HEK293 (cell line): ENCODE data around the gene ARHGAP45.

Experiments
- ATF2 ChIP-seq: fragments of 450-650 bp; formaldehyde crosslinking; IDR thresholded peaks from 2 replicates; pipeline ENCODE4 v1.5.1; 2016; ENCODE audit warnings: missing biosample characterization, missing genetic modification characterization, low read depth
- FEZF1 ChIP-seq: fragments of 450-650 bp; formaldehyde crosslinking; IDR thresholded peaks from 2 replicates; pipeline ENCODE4 v1.5.1; 2016; ENCODE audit warnings: missing biosample characterization, missing genetic modification characterization
- GLI4 ChIP-seq: fragments of 450-650 bp; formaldehyde crosslinking; IDR thresholded peaks from 2 replicates; pipeline ENCODE4 v1.5.1; 2016; ENCODE audit warnings: missing biosample characterization, missing genetic modification characterization
- HOXD13 ChIP-seq: sonication (generic); formaldehyde crosslinking; IDR thresholded peaks from 2 replicates; pipeline ENCODE4 v1.8.0; 2022; ENCODE audit warnings: missing genetic modification reagents, borderline replicate concordance
- KLF8 ChIP-seq: fragments of 450-650 bp; formaldehyde crosslinking; IDR thresholded peaks from 2 replicates; pipeline ENCODE4 v1.5.1; 2016; ENCODE audit warnings: missing biosample characterization, missing genetic modification characterization
- KLF9 ChIP-seq: fragments of 450-650 bp; formaldehyde crosslinking; IDR thresholded peaks from 2 replicates; pipeline ENCODE4 v1.5.1; 2016; ENCODE audit warnings: missing biosample characterization, missing genetic modification characterization, low read depth
- WT1 ChIP-seq: fragments of 450-650 bp; formaldehyde crosslinking; IDR thresholded peaks from 2 replicates; pipeline ENCODE4 v1.5.1; 2016; ENCODE audit warnings: missing biosample characterization, missing genetic modification characterization
- ZEB2 ChIP-seq: fragments of 450-650 bp; formaldehyde crosslinking; IDR thresholded peaks from 2 replicates; pipeline ENCODE4 v1.5.1; 2016; ENCODE audit warnings: missing biosample characterization, missing genetic modification characterization
- ZNF121 ChIP-seq: fragments of 450-650 bp; formaldehyde crosslinking; IDR thresholded peaks from 2 replicates; pipeline ENCODE4 v1.5.1; 2016; ENCODE audit warnings: missing biosample characterization, missing genetic modification characterization
- ZNF133 ChIP-seq: fragments of 450-650 bp; formaldehyde crosslinking; IDR thresholded peaks from 2 replicates; pipeline ENCODE4 v1.5.1; 2016; ENCODE audit warnings: missing biosample characterization, missing genetic modification characterization
- ZNF19 ChIP-seq: fragments of 450-650 bp; formaldehyde crosslinking; IDR thresholded peaks from 2 replicates; pipeline ENCODE4; 2016; ENCODE audit warnings: missing biosample characterization, missing genetic modification characterization, low read depth
- ZNF214 ChIP-seq: fragments of 450-650 bp; formaldehyde crosslinking; IDR thresholded peaks from 2 replicates; pipeline ENCODE4 v1.5.1; 2017; ENCODE audit warnings: missing biosample characterization, mild to moderate bottlenecking, missing genetic modification characterization, borderline replicate concordance
- ZNF302 ChIP-seq: fragments of 450-650 bp; formaldehyde crosslinking; IDR thresholded peaks from 2 replicates; pipeline ENCODE4 v1.5.1; 2016; ENCODE audit warnings: missing biosample characterization, missing genetic modification characterization, low read depth
- ZNF404 ChIP-seq: fragments of 450-650 bp; formaldehyde crosslinking; IDR thresholded peaks from 2 replicates; pipeline ENCODE4 v1.5.1; 2017; ENCODE audit warnings: missing biosample characterization, missing genetic modification characterization
- ZNF510 ChIP-seq: fragments of 450-650 bp; formaldehyde crosslinking; IDR thresholded peaks from 2 replicates; pipeline ENCODE4 v1.5.1; 2018; ENCODE audit warnings: mild to moderate bottlenecking, missing genetic modification characterization, missing biosample characterization; ENCODE audit not compliant: insufficient replicate concordance
- ZNF544 ChIP-seq: fragments of 450-650 bp; formaldehyde crosslinking; IDR thresholded peaks from 2 replicates; pipeline ENCODE4 v1.5.0; 2017; ENCODE audit warnings: missing biosample characterization, missing genetic modification characterization
- ZNF549 ChIP-seq: fragments of 450-650 bp; IDR thresholded peaks from 2 replicates; pipeline ENCODE4 v1.5.1; 2018; ENCODE audit warnings: missing biosample characterization, missing genetic modification characterization, mild to moderate bottlenecking, inconsistent platforms, moderate library complexity
- ZNF555 ChIP-seq: fragments of 450-650 bp; formaldehyde crosslinking; conservative IDR thresholded peaks from 2 replicates; pipeline ENCODE4 v1.5.1; 2017; ENCODE audit warnings: missing biosample characterization, mild to moderate bottlenecking, missing genetic modification characterization, inconsistent platforms
- ZNF561 ChIP-seq: fragments of 450-650 bp; IDR thresholded peaks from 2 replicates; pipeline ENCODE4 v1.5.1; 2018; ENCODE audit warnings: missing biosample characterization, missing genetic modification characterization, borderline replicate concordance
- ZNF571 ChIP-seq: fragments of 450-650 bp; formaldehyde crosslinking; IDR thresholded peaks from 2 replicates; pipeline ENCODE4 v1.5.0; 2017; ENCODE audit warnings: missing biosample characterization, missing genetic modification characterization
- ZNF585B ChIP-seq: fragments of 450-650 bp; formaldehyde crosslinking; IDR thresholded peaks from 2 replicates; pipeline ENCODE4 v1.5.1; 2016; ENCODE audit warnings: missing biosample characterization, missing genetic modification characterization
- ZNF623 ChIP-seq: fragments of 450-650 bp; formaldehyde crosslinking; IDR thresholded peaks from 2 replicates; pipeline ENCODE4 v1.5.1; 2016; ENCODE audit warnings: missing biosample characterization, missing genetic modification characterization
- ZNF670 ChIP-seq: fragments of 450-650 bp; formaldehyde crosslinking; IDR thresholded peaks from 2 replicates; pipeline ENCODE4 v1.5.1; 2016; ENCODE audit warnings: missing biosample characterization, missing genetic modification characterization, low read depth
- ZNF76 ChIP-seq: fragments of 450-650 bp; formaldehyde crosslinking; IDR thresholded peaks from 2 replicates; pipeline ENCODE4; 2016; ENCODE audit warnings: low read depth, missing biosample characterization, missing genetic modification characterization, borderline replicate concordance
- ZNF791 ChIP-seq: fragments of 450-650 bp; formaldehyde crosslinking; IDR thresholded peaks from 2 replicates; pipeline ENCODE4 v1.5.1; 2016; ENCODE audit warnings: missing biosample characterization, missing genetic modification characterization
- TF ChIP-seq, protein P1 (sequence below): fragments of 450-650 bp; formaldehyde crosslinking; IDR thresholded peaks from 2 replicates; pipeline ENCODE4 v1.5.1; 2016; ENCODE audit warnings: missing biosample characterization, missing genetic modification characterization
- TF ChIP-seq, protein P2 (sequence below): fragments of 450-650 bp; formaldehyde crosslinking; conservative IDR thresholded peaks from 2 replicates; pipeline ENCODE4 v1.5.1; 2016; ENCODE audit warnings: low read depth, missing biosample characterization, missing genetic modification characterization
- TF ChIP-seq, protein P3 (sequence below): fragments of 450-650 bp; formaldehyde crosslinking; IDR thresholded peaks from 2 replicates; pipeline ENCODE4 v1.5.1; 2016; ENCODE audit warnings: missing biosample characterization, missing genetic modification characterization
- TF ChIP-seq, protein P4 (sequence below): fragments of 450-650 bp; formaldehyde crosslinking; IDR thresholded peaks from 2 replicates; pipeline ENCODE4 v1.5.1; 2017; ENCODE audit warnings: missing biosample characterization, mild to moderate bottlenecking, missing genetic modification characterization, moderate library complexity
- TF ChIP-seq, protein P5 (sequence below): fragments of 450-650 bp; formaldehyde crosslinking; IDR thresholded peaks from 2 replicates; pipeline ENCODE4 v1.5.1; 2017; ENCODE audit warnings: missing biosample characterization, missing genetic modification characterization

Gene ARHGAP45

DNA sequence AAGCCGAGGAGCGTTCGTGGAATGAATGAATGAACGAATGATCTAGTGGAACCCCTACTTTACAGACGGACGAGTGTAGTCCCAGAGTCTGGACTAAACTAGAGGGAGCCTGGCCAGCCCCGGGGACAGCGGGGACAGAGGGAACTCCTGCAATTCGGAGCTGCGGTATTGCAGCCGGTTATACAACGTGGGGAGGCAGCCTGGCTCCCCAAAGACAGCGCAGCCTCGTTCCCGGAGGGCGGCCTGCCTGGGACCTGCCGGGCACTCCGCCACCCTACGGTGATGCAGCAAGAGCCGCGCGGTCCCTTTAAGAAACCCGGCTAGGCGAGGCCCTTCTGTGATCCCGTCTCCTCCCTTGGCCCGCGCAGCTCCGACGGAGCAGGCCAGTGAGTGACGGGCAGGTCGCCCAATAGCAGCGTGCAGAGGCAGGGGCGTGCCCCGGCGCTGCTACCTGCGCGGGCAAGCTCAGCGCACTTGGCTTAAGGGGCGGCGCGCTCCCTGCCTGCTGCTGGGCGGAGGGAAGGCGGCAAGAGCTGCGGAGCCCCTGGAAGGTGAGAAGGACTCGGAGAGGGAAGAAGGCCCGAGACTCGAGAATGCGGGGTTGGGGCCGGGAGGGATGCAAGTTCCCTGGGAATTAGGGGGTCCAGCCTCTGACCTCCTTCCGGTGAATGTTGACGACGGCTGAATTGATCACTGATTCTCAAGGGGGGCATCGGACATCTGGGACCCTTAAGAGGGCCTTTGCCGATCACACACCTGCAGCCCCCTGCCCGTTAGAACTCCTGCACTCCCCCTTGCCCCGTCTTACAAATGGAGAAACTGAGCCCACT lies 27.1 kb upstream of the ARHGAP45 start, which contains the start of gene ABCA7 (continued):
- TF ChIP-seq ATF2 (tag by site-specific recombination): no peak
- 0 out of 2 replicates have a peak, but pooled peaks have one; percentile 48 for TF ChIP-seq ZNF561 (tag by site-specific recombination)
- TF ChIP-seq ZNF214 (tag by site-specific recombination): no peak
- TF ChIP-seq, protein P1, sequence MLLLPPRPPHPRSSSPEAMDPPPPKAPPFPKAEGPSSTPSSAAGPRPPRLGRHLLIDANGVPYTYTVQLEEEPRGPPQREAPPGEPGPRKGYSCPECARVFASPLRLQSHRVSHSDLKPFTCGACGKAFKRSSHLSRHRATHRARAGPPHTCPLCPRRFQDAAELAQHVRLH: no peak
- TF ChIP-seq, protein P2, sequence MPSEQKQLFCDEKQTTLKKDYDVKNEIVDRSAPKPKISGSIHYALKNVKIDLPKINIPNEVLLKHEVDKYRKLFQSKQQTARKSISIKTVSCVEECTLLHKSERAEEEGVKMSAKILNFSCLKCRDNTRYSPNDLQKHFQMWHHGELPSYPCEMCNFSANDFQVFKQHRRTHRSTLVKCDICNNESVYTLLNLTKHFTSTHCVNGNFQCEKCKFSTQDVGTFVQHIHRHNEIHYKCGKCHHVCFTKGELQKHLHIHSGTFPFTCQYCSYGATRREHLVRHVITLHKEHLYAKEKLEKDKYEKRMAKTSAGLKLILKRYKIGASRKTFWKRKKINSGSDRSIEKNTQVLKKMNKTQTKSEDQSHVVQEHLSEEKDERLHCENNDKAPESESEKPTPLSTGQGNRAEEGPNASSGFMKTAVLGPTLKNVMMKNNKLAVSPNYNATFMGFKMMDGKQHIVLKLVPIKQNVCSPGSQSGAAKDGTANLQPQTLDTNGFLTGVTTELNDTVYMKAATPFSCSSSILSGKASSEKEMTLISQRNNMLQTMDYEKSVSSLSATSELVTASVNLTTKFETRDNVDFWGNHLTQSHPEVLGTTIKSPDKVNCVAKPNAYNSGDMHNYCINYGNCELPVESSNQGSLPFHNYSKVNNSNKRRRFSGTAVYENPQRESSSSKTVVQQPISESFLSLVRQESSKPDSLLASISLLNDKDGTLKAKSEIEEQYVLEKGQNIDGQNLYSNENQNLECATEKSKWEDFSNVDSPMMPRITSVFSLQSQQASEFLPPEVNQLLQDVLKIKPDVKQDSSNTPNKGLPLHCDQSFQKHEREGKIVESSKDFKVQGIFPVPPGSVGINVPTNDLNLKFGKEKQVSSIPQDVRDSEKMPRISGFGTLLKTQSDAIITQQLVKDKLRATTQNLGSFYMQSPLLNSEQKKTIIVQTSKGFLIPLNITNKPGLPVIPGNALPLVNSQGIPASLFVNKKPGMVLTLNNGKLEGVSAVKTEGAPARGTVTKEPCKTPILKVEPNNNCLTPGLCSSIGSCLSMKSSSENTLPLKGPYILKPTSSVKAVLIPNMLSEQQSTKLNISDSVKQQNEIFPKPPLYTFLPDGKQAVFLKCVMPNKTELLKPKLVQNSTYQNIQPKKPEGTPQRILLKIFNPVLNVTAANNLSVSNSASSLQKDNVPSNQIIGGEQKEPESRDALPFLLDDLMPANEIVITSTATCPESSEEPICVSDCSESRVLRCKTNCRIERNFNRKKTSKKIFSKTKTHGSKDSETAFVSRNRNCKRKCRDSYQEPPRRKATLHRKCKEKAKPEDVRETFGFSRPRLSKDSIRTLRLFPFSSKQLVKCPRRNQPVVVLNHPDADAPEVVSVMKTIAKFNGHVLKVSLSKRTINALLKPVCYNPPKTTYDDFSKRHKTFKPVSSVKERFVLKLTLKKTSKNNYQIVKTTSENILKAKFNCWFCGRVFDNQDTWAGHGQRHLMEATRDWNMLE: no peak; the same call in 1 of the 2 replicates
- TF ChIP-seq ZNF670 (tag by site-specific recombination): no peak
- peak; percentile 98 for TF ChIP-seq KLF8 (tag by site-specific recombination)
- peak; percentile 98 for TF ChIP-seq KLF9 (tag by site-specific recombination)
- no peak for TF ChIP-seq ZNF791 (tag by site-specific recombination)
- TF ChIP-seq, protein P3, sequence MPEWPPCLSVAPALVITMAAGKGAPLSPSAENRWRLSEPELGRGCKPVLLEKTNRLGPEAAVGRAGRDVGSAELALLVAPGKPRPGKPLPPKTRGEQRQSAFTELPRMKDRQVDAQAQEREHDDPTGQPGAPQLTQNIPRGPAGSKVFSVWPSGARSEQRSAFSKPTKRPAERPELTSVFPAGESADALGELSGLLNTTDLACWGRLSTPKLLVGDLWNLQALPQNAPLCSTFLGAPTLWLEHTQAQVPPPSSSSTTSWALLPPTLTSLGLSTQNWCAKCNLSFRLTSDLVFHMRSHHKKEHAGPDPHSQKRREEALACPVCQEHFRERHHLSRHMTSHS (tag by site-specific recombination): no peak
- TF ChIP-seq ZNF571 (tag by site-specific recombination): no peak
- TF ChIP-seq ZNF549 (tag by site-specific recombination): no peak
- TF ChIP-seq ZNF544 (tag by site-specific recombination): no peak
- no peak for TF ChIP-seq ZNF555 (tag by site-specific recombination)
- TF ChIP-seq ZNF404: no peak
- TF ChIP-seq GLI4 (tag by site-specific recombination): no peak
- TF ChIP-seq ZNF585B (tag by site-specific recombination): no peak
- no peak for TF ChIP-seq ZNF19 (tag by site-specific recombination)
- TF ChIP-seq HOXD13 (CRISPR knock-in tag): no peak
- TF ChIP-seq ZNF623 (tag by site-specific recombination): no peak
- TF ChIP-seq, protein P4, sequence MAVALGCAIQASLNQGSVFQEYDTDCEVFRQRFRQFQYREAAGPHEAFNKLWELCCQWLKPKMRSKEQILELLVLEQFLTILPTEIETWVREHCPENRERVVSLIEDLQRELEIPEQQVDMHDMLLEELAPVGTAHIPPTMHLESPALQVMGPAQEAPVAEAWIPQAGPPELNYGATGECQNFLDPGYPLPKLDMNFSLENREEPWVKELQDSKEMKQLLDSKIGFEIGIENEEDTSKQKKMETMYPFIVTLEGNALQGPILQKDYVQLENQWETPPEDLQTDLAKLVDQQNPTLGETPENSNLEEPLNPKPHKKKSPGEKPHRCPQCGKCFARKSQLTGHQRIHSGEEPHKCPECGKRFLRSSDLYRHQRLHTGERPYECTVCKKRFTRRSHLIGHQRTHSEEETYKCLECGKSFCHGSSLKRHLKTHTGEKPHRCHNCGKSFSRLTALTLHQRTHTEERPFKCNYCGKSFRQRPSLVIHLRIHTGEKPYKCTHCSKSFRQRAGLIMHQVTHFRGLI (tag by site-specific recombination): no peak
- no peak; the same call in 1 of the 2 replicates for TF ChIP-seq WT1
- TF ChIP-seq, protein P5, sequence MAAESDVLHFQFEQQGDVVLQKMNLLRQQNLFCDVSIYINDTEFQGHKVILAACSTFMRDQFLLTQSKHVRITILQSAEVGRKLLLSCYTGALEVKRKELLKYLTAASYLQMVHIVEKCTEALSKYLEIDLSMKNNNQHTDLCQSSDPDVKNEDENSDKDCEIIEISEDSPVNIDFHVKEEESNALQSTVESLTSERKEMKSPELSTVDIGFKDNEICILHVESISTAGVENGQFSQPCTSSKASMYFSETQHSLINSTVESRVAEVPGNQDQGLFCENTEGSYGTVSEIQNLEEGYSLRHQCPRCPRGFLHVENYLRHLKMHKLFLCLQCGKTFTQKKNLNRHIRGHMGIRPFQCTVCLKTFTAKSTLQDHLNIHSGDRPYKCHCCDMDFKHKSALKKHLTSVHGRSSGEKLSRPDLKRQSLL: 0 out of 2 replicates have a peak, but pooled peaks have one; percentile 35
- TF ChIP-seq ZEB2 (tag by site-specific recombination): peak; percentile 95
- TF ChIP-seq ZNF302 (tag by site-specific recombination): no peak
- no peak for TF ChIP-seq FEZF1 (tag by site-specific recombination)
- TF ChIP-seq ZNF133 (tag by site-specific recombination): no peak
- peak; percentile 29; the same call in 1 of the 2 replicates for TF ChIP-seq ZNF76 (tag by site-specific recombination)
- TF ChIP-seq ZNF510 (tag by site-specific recombination): no peak
- no peak for TF ChIP-seq ZNF121
